ENCODE measurements around the gene GLTPD2.

GLTPD2 gene

DNA sequence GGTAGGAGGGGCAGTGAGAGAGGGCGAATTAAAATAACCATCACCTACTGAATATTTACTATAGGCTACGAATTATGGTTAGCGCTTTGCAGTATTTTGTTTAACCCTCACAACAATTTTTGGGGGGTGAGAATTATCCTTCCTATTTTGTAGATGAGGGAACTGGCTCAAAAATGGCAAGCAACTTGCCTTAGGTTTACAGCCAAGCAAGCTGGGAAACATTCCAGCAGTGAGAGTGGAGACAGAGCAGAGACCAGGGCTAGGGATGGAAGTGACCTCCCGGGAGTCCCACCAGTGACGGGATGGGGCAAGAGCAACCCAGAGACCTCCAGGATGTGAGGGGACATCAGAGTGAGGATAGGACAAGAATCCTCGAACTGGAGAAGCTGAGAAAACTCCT lies 2.2 kb upstream of the GLTPD2 start:
- no peak overlapping the region for H3K27ac ChIP-seq (ENCODE audit: low read depth in 2 of 2, low read length in 2 of 2)
- peak overlapping the region in 1 of 2 donors; percentile 2 for H3K4me3 ChIP-seq (ENCODE audit: low read length in 2 of 2)

DNA sequence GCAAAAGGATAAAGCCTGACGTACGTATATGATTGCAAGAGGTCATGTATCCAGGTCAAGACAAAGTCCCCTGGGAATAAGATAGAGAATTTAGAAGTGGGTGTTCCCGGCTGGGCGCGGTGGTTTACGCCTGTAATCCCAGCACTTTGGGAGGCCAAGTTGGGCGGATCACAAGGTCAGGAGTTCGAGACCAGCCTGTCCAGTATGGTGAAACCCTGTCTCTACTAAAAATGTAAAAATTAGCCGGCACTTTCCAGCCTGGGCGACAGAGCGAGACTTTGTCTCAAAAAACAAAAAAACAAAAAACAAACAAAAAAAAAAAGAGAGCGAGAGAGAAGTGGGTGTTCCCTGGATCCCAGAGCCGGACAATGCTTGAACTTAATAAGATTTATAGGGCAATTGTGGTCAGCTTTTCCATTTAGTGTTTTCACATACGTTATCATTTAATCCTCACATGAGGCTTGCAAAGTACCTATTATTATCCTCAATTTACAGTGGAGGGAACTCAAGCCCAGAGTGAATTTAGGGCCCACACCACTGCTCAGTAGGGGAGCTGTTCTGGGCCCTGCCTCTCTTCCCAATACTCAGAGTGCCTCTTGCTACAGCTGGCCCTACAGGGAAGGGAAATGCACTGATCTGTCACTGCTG lies 481 bp upstream of the GLTPD2 start:
- Histone ChIP-seq H3K36me3 (ENCODE audit: control insufficient read depth in 2 of 2, insufficient read depth in 2 of 2, low read length in 2 of 2) (no peaks in the 10 kb centered on the region), H3K9me3 (ENCODE audit: control insufficient read depth in 2 of 2, low read length in 2 of 2) (no peaks in the 10 kb centered on the region), H3K27ac (ENCODE audit: low read depth in 2 of 2, low read length in 2 of 2) (no peak overlapping the region), H3K9ac (ENCODE audit: low read depth in 1 of 2, low read length in 2 of 2) (peak overlapping the region in 1 of 2 donors; percentile 89), H3K4me3 (ENCODE audit: low read length in 2 of 2) (peak overlapping the region in 1 of 2 donors; percentile 87), H3K27me3 (ENCODE audit: control insufficient read depth in 2 of 2, insufficient read depth in 2 of 2, low read length in 2 of 2) (peaks cover 3 to 4% of the 10 kb centered on the region in 2 donors), H3K4me1 (ENCODE audit: control insufficient read depth in 2 of 2, insufficient read depth in 2 of 2, low read length in 2 of 2) (peaks cover 16 to 27% of the 10 kb centered on the region in 2 donors)

More for the DNA sequence above, 2.2 kb upstream of the GLTPD2 start:
- Histone ChIP-seq H3K27me3 (ENCODE audit: control insufficient read depth in 2 of 2, insufficient read depth in 2 of 2, low read length in 2 of 2) (peaks cover 3 to 4% of the 10 kb centered on the region in 2 donors), H3K9me3 (ENCODE audit: control insufficient read depth in 2 of 2, low read length in 2 of 2) (no peaks in the 10 kb centered on the region), H3K4me1 (ENCODE audit: control insufficient read depth in 2 of 2, insufficient read depth in 2 of 2, low read length in 2 of 2) (peaks cover 16 to 27% of the 10 kb centered on the region in 2 donors), H3K9ac (ENCODE audit: low read depth in 1 of 2, low read length in 2 of 2) (peak overlapping the region in 1 of 2 donors; percentile 0), H3K36me3 (ENCODE audit: control insufficient read depth in 2 of 2, insufficient read depth in 2 of 2, low read length in 2 of 2) (no peaks in the 10 kb centered on the region)

DNA sequence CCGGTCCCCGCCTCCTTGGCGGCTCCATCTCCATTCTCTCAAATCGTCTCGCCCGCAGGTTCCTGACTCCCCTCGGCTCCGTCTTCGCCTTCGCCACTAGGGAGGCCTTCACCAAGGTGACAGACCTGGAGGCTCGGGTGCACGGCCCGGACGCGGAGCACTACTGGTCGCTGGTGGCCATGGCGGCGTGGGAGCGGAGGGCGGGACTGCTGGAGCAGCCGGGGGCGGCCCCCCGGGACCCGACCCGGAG lies 862 bp downstream of the GLTPD2 start:
- H3K4me3 ChIP-seq (ENCODE audit: low read length in 2 of 2), result peak overlapping the region; percentile 68 to 87
- peaks cover 3 to 4% of the 10 kb centered on the region in 2 donors for H3K27me3 ChIP-seq (ENCODE audit: control insufficient read depth in 2 of 2, insufficient read depth in 2 of 2, low read length in 2 of 2)
- H3K9ac ChIP-seq (ENCODE audit: low read depth in 1 of 2, low read length in 2 of 2), result peak overlapping the region; percentile 82 to 89
- H3K36me3 ChIP-seq (ENCODE audit: control insufficient read depth in 2 of 2, insufficient read depth in 2 of 2, low read length in 2 of 2), result no peaks in the 10 kb centered on the region
- peak overlapping the region; percentile 95 to 96 for H3K27ac ChIP-seq (ENCODE audit: low read depth in 2 of 2, low read length in 2 of 2)
- H3K9me3 ChIP-seq (ENCODE audit: control insufficient read depth in 2 of 2, low read length in 2 of 2), result no peaks in the 10 kb centered on the region
- H3K4me1 ChIP-seq (ENCODE audit: control insufficient read depth in 2 of 2, insufficient read depth in 2 of 2, low read length in 2 of 2), result peaks cover 16 to 27% of the 10 kb centered on the region in 2 donors

DNA sequence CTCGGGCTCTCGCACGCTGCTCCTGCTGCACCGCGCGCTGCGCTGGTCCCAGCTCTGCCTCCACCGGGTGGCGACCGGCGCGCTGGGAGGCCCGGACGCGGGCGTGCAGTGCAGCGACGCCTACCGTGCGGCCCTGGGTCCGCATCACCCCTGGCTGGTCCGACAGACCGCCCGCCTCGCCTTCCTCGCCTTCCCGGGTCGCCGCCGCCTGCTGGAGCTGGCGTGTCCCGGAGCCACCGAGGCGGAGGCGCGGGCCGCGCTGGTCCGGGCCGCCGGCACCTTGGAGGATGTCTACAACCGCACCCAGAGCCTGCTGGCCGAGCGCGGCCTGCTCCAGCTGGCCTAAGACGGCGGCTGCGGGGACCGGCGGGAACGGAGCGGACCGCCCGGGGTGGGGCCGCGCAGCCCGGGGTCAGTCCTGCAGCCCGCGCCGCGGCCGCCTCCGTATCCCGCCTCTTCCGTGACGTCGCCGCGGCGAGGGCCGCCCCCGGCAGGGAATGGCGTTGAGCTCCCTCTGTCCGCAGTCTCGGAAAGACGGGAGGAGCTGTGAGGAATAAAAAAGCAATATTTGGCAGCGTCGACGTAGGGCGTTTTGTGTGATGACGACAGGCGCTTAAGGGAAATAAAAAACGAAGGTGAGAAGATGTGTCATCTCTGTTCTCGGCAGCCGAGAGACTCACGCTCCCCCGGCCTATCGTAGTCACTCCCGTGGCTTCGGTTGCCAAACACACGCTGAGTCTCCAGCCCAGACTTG lies 1.4 kb downstream of the GLTPD2 start:
- Histone ChIP-seq H3K4me1 (ENCODE audit: control insufficient read depth in 2 of 2, insufficient read depth in 2 of 2, low read length in 2 of 2) (peaks cover 16 to 27% of the 10 kb centered on the region in 2 donors), H3K27ac (ENCODE audit: low read depth in 2 of 2, low read length in 2 of 2) (peak overlapping the region; percentile 95 to 96), H3K36me3 (ENCODE audit: control insufficient read depth in 2 of 2, insufficient read depth in 2 of 2, low read length in 2 of 2) (no peaks in the 10 kb centered on the region), H3K9ac (ENCODE audit: low read depth in 1 of 2, low read length in 2 of 2) (peak overlapping the region; percentile 82 to 89), H3K9me3 (ENCODE audit: control insufficient read depth in 2 of 2, low read length in 2 of 2) (no peaks in the 10 kb centered on the region), H3K4me3 (ENCODE audit: low read length in 2 of 2) (peak overlapping the region; percentile 68 to 87), H3K27me3 (ENCODE audit: control insufficient read depth in 2 of 2, insufficient read depth in 2 of 2, low read length in 2 of 2) (peaks cover 3 to 4% of the 10 kb centered on the region in 2 donors)

DNA sequence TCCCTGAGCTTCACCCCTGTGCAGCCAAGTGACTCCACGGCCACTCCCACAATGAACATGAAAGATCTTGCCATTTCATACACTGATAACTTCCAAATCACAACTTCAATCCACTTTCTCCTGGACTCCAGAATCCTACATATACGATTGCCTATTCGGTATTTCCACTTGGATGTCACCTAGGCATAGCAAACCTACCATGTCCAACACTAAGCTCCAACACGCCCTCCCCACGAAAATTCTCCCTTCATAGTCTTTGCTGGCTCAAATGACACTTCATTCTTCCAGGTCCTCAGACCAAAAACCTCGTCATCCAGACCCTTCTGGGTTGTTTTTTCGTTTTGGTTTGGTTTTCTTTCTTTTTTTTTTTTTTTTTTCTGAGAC lies 1.9 kb downstream of the GLTPD2 start:
- H3K4me3 ChIP-seq (ENCODE audit: low read length in 2 of 2), result peak overlapping the region; percentile 68 to 87
- H3K4me1 ChIP-seq (ENCODE audit: control insufficient read depth in 2 of 2, insufficient read depth in 2 of 2, low read length in 2 of 2), result peaks cover 16 to 27% of the 10 kb centered on the region in 2 donors
- H3K9ac ChIP-seq (ENCODE audit: low read depth in 1 of 2, low read length in 2 of 2), result peak overlapping the region; percentile 82 to 89
- H3K27ac ChIP-seq (ENCODE audit: low read depth in 2 of 2, low read length in 2 of 2), result peak overlapping the region; percentile 95 to 96
- no peaks in the 10 kb centered on the region for H3K36me3 ChIP-seq (ENCODE audit: control insufficient read depth in 2 of 2, insufficient read depth in 2 of 2, low read length in 2 of 2)
- H3K9me3 ChIP-seq (ENCODE audit: control insufficient read depth in 2 of 2, low read length in 2 of 2), result no peaks in the 10 kb centered on the region
- peaks cover 0 to 3% of the 10 kb centered on the region in 2 donors for H3K27me3 ChIP-seq (ENCODE audit: control insufficient read depth in 2 of 2, insufficient read depth in 2 of 2, low read length in 2 of 2)

DNA sequence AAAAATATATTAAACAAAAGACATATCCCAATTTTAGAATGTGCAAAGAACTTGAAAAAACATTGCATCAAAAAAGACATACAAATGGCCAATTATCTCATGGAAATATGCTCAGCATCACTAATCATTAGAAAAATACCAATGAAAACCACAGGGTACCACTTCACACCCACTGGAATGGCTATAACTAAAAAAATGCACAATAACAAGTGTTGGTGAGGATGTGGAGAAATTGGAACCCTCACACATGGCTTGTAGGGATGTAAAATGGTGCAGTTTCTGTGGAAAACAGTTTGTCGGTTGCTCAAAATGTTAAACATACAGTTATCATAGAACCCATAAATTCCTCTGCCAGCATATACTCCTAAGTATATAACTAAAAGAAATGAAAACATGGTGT lies 6.4 kb downstream of the GLTPD2 start:
- Histone ChIP-seq H3K36me3 (ENCODE audit: control insufficient read depth in 2 of 2, insufficient read depth in 2 of 2, low read length in 2 of 2) (peaks cover 4 to 16% of the 10 kb centered on the region in 2 donors), H3K4me3 (ENCODE audit: low read length in 2 of 2) (peak overlapping the region; percentile 98 to 100), H3K27ac (ENCODE audit: low read depth in 2 of 2, low read length in 2 of 2) (no peak overlapping the region)

DNA sequence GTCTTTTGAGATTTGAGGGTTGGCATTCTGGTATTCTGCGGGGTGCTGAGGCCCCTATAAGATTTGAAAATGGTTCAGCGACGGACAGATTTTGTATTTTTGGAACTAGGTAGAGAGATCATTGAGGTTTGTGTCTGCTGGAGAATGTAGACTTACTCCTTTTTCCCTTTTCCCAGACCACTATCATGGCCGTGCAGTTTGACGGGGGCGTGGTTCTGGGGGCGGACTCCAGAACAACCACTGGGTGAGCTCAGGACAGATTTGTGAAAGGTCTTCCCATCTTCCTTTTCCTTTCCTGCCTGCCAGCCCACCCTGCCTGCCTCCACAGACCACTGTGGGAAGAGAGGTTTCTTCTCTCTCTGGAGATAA lies 7.8 kb downstream of the GLTPD2 start:
- peak overlapping the region; percentile 63 to 67 for H3K27ac ChIP-seq (ENCODE audit: low read depth in 2 of 2, low read length in 2 of 2)
- no peaks in the 10 kb centered on the region for H3K27me3 ChIP-seq (ENCODE audit: control insufficient read depth in 2 of 2, insufficient read depth in 2 of 2, low read length in 2 of 2)
- peak overlapping the region; percentile 98 to 100 for H3K4me3 ChIP-seq (ENCODE audit: low read length in 2 of 2)
- no peaks in the 10 kb centered on the region for H3K9me3 ChIP-seq (ENCODE audit: control insufficient read depth in 2 of 2, low read length in 2 of 2)
- H3K36me3 ChIP-seq (ENCODE audit: control insufficient read depth in 2 of 2, insufficient read depth in 2 of 2, low read length in 2 of 2), result peaks cover 4 to 16% of the 10 kb centered on the region in 2 donors
- H3K9ac ChIP-seq (ENCODE audit: low read depth in 1 of 2, low read length in 2 of 2), result peak overlapping the region; percentile 85 to 87
- peaks cover 3 to 6% of the 10 kb centered on the region in 2 donors for H3K4me1 ChIP-seq (ENCODE audit: control insufficient read depth in 2 of 2, insufficient read depth in 2 of 2, low read length in 2 of 2)

More for the DNA sequence above, 6.4 kb downstream of the GLTPD2 start:
- H3K9me3 ChIP-seq (ENCODE audit: control insufficient read depth in 2 of 2, low read length in 2 of 2), result no peaks in the 10 kb centered on the region
- H3K9ac ChIP-seq (ENCODE audit: low read depth in 1 of 2, low read length in 2 of 2), result no peak overlapping the region
- peaks cover 7 to 9% of the 10 kb centered on the region in 2 donors for H3K4me1 ChIP-seq (ENCODE audit: control insufficient read depth in 2 of 2, insufficient read depth in 2 of 2, low read length in 2 of 2)
- H3K27me3 ChIP-seq (ENCODE audit: control insufficient read depth in 2 of 2, insufficient read depth in 2 of 2, low read length in 2 of 2), result no peaks in the 10 kb centered on the region

DNA sequence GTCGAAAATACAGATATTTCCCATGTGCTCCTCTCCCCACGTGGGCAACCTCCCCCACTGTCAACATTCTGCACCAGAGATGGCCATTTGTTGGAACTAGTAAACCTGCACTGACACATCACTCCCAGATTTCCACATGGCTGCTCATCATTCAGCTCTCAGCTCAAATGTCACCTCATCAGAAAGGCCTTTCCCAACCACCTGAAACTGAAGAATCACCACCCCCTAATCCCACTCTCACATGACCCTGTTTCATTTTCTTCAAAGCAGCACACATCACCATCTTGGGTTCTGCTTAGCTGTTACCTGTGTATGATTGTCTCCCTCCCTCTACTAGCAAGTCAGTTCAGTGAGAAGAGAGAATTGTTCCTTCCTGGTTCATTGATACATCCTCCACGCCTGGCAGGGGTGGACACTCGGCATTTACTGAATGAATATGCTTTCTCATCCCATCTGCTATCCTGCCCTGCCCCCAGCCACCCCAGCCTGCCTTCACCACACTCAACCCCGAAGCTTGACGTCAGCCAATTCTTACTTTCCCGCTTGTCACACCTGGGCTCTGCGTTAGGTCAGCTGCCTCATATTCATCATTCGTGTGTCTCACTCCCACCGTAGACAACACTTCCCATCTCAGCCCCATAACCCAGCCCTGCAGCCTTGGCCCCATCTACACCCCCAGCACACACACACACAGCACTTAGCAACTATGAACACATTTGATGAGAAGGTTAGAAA lies 11.9 kb downstream of the GLTPD2 start:
- Histone ChIP-seq H3K27me3 (ENCODE audit: control insufficient read depth in 2 of 2, insufficient read depth in 2 of 2, low read length in 2 of 2) (no peaks in the 10 kb centered on the region), H3K4me3 (ENCODE audit: low read length in 2 of 2) (no peak overlapping the region), H3K36me3 (ENCODE audit: control insufficient read depth in 2 of 2, insufficient read depth in 2 of 2, low read length in 2 of 2) (peaks cover 4 to 16% of the 10 kb centered on the region in 2 donors), H3K4me1 (ENCODE audit: control insufficient read depth in 2 of 2, insufficient read depth in 2 of 2, low read length in 2 of 2) (peaks cover 3 to 6% of the 10 kb centered on the region in 2 donors), H3K9me3 (ENCODE audit: control insufficient read depth in 2 of 2, low read length in 2 of 2) (no peaks in the 10 kb centered on the region), H3K9ac (ENCODE audit: low read depth in 1 of 2, low read length in 2 of 2) (no peak overlapping the region), H3K27ac (ENCODE audit: low read depth in 2 of 2, low read length in 2 of 2) (no peak overlapping the region)

DNA sequence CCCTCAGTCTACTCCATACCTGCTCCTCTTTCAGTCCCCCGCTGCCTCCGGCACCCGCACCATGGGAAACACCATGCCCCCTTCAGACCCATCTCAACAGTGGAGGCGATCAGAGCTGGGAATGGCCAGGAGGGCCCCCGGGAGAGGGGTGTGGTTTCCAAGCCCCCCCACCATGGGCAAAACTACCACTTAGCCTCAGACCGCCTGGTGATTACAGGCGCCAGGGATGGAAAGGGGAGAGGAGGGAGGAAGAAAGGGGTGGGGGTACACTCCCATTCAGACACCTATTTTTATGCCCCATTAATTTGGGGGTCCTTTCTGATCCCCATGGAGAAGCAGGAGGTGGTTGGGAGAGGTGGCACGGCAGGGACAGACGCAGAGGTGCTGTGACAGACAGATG lies 13.5 kb downstream of the GLTPD2 start, which contains the start of gene C17orf114:
C17orf114 (minus strand) TSS at position 101 of the 400 bp plus-strand sequence.
- peaks cover 4 to 16% of the 10 kb centered on the region in 2 donors for H3K36me3 ChIP-seq (ENCODE audit: control insufficient read depth in 2 of 2, insufficient read depth in 2 of 2, low read length in 2 of 2)
- no peaks in the 10 kb centered on the region for H3K27me3 ChIP-seq (ENCODE audit: control insufficient read depth in 2 of 2, insufficient read depth in 2 of 2, low read length in 2 of 2)
- H3K4me3 ChIP-seq (ENCODE audit: low read length in 2 of 2), result no peak within 1 kb of the TSS
- H3K27ac ChIP-seq (ENCODE audit: low read depth in 2 of 2, low read length in 2 of 2), result no peak within 1 kb of the TSS
- H3K4me1 ChIP-seq (ENCODE audit: control insufficient read depth in 2 of 2, insufficient read depth in 2 of 2, low read length in 2 of 2), result peaks cover 3 to 5% of the 10 kb centered on the region in 2 donors
- H3K9ac ChIP-seq (ENCODE audit: low read depth in 1 of 2, low read length in 2 of 2), result no peak within 1 kb of the TSS
- H3K9me3 ChIP-seq (ENCODE audit: control insufficient read depth in 2 of 2, low read length in 2 of 2), result no peaks in the 10 kb centered on the region

DNA sequence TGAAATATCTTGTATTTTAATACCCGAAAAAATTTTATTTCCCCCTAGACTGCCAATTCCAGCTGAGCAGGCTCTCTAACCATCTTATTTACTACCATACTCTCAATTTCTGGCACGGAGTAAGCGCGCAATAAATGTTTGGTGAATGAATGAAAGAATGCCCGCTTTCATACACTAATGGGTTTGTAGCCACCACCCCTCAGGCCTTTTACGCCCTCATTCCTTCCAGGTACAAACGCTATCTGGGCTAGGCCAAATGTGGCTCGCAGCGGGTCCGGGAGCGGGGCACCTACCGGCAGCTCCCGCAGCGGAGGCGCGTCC lies 17.7 kb downstream of the GLTPD2 start:
- Histone ChIP-seq H3K27ac (ENCODE audit: low read depth in 2 of 2, low read length in 2 of 2) (no peak overlapping the region), H3K9ac (ENCODE audit: low read depth in 1 of 2, low read length in 2 of 2) (peak overlapping the region; percentile 58 to 63)

More for the DNA sequence above, 17.7 kb downstream of the GLTPD2 start:
- Histone ChIP-seq H3K9me3 (ENCODE audit: control insufficient read depth in 2 of 2, low read length in 2 of 2) (no peaks in the 10 kb centered on the region), H3K27me3 (ENCODE audit: control insufficient read depth in 2 of 2, insufficient read depth in 2 of 2, low read length in 2 of 2) (no peaks in the 10 kb centered on the region), H3K4me3 (ENCODE audit: low read length in 2 of 2) (peak overlapping the region; percentile 76 to 85), H3K4me1 (ENCODE audit: control insufficient read depth in 2 of 2, insufficient read depth in 2 of 2, low read length in 2 of 2) (peaks cover 10% of the 10 kb centered on the region in 2 donors), H3K36me3 (ENCODE audit: control insufficient read depth in 2 of 2, insufficient read depth in 2 of 2, low read length in 2 of 2) (peaks cover 0 to 5% of the 10 kb centered on the region in 2 donors)
